GM18498 (cell line): ENCODE measurements around the gene GNS.
"Not testable (repeated sequence)": the region's sequence is repeated elsewhere in the genome, so short reads cannot be mapped to it uniquely, and the experiment has no call there.

Experiments used
- ATAC-seq: cut with Tn5 transposase; IDR thresholded peaks from one replicate; pipeline ENCODE4 v1.9.1; 2021; ENCODE audit warnings: mild to moderate bottlenecking, moderate library complexity; ENCODE audit not compliant: unreplicated experiment

The GNS gene

GRCh38 chr12:64780132-64780530 lies 20.9 kb upstream of the GNS start:
- peak; percentile 8 for ATAC-seq

- no peak for ATAC-seq
These were observed 20.3 kb upstream of the GNS start for GRCh38 chr12:64779354-64779974.

GRCh38 chr12:64775147-64775736 lies 16.0 kb upstream of the GNS start:
- not testable (repeated sequence) for ATAC-seq

DNA sequence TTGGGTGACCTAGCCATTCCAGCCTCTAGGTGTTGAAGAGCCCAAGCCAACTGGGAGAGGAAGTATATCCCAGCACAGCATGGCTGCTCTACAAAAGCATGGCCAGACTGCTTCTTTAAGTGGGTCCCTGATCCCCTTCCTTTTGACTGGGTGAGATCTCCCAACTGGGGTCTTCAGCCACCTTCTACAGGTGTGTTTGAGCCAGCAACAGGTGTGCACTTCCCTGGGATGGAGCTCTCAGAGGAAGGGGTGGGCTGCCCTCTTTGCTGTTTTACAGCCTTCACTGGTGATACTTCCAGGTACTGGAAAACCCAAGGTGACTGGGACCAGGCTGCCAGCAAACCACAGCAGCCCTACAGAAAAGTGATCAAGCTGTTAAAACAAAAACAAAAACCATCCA lies 14.2 kb upstream of the GNS start:
- ATAC-seq, result no peak

- ATAC-seq, result no peak
These were observed 8.3 kb upstream of the GNS start for GRCh38 chr12:64767495-64767894.

- no peak for ATAC-seq
These were observed 1.8 kb upstream of the GNS start for GRCh38 chr12:64760808-64761573.

GRCh38 chr12:64757771-64758170 lies 1.4 kb downstream of the GNS start:
- no peak for ATAC-seq

GRCh38 chr12:64756376-64756775 lies 2.8 kb downstream of the GNS start:
- ATAC-seq, result peak; percentile 41

- no peak for ATAC-seq
These were observed 5.8 kb downstream of the GNS start for GRCh38 chr12:64753427-64753826.

GRCh38 chr12:64752833-64753238 lies 6.4 kb downstream of the GNS start:
- ATAC-seq, result no peak

- ATAC-seq, result no peak
These were observed 7.2 kb downstream of the GNS start for GRCh38 chr12:64752032-64752431.

DNA sequence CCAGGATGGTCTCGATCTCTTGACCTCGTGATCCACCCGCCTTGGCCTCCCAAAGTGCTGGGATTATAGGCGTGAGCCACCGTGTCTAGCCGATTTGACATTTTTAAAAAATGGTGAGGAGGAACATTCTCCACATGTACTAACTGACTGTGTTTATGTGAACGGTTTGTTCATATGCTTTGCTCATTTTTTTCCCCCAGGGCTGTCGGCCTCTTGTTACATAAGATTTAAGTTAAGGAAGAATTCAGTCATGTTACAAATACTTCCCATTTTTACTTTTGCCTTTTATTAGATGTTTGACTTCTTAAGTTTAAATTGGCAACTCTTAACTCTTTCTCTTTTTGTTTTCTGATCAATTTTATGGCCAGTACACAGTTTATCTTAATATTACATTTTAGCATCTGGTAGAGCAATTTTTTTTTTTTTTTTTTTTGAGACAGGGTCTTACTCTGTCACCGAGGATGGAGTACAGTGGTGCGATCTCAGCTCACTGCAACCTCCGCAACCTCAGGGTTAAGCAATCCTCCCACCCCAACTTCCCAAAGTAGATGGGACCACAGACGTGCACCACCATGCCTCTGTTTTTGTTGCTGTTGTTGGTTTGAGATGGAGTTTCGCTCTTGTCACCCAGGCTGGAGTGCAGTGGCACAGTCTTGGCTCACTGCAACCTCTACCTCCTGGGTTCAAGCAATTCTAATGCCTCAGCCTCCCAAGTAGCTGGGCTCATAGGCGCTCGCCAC lies 9.6 kb downstream of the GNS start:
- no peak for ATAC-seq

GRCh38 chr12:64747695-64748094 lies 11.5 kb downstream of the GNS start:
- no peak for ATAC-seq

- ATAC-seq, result no peak
These were observed 12.5 kb downstream of the GNS start for GRCh38 chr12:64746663-64747062.

- ATAC-seq, result no peak
These were observed 13.2 kb downstream of the GNS start for GRCh38 chr12:64745980-64746379.

DNA sequence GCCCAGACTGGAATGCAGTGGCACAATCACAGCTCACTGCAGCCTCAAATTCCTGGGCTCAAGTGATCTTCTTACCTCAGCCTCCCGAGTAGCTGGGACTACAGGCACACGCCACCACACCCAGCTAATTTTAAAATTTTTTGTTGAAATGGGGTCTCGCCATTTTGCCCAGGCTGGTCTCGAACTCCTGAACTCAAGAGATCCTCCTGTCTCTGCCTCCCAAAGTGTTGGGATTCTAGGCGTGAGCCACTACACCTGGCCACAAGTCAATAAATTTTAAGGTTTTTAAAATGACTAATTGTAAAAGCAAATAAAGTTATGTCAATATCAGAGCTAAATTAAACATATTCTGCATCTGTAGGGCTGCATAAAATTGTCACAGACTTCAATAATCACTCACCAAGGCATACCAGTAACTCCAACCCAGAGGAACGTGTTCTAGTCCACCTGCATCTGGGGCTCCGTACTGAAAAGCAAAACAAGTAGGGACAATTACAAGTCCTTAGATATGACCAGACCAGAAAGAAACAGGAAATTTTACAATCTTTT lies 13.9 kb downstream of the GNS start:
- ATAC-seq, result no peak

GRCh38 chr12:64744422-64745258 lies 14.6 kb downstream of the GNS start:
- ATAC-seq, result no peak

DNA sequence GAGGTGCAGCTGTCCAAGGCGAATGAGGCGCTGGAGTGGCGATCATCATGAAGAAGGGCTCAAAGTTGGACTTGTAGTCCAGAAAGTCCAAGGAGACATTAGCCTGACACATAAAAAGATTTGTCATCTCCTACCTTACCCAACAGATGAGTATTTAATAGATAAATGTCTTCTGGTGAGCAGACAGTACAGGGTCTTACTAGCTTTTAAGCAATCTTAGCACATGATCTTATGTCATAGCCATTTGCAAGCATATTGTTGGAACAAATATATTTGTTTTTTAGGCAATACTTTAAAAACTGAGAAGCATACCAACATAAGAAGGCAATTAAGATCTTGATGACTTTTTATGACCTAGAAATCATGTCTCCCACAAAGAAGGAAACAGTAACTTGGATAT lies 16.0 kb downstream of the GNS start:
- ATAC-seq, result no peak

DNA sequence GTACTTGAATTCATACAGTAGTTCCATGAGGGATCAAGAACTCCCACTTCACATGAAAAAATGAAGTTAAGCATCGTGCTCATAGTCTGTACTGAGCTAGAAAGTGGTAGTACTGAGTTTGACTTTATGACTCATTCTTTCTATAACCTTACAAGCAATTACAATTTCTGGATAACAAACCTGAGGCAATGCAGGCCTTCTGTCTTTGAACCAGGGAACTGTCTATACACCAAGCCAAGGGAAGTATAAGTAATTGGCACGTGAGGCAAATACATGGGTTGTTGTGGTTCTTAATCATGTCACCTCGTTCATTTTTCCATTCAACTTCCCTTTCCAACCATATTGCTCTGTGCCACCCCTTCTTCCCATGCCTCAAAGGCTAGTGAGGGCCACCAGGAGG lies 16.8 kb downstream of the GNS start:
- no peak for ATAC-seq

GRCh38 chr12:64740646-64741045 lies 18.6 kb downstream of the GNS start:
- no peak for ATAC-seq
